Measurements from ENCODE around the gene ZDHHC14. TPM values are rescaled to one million over a fixed set of nuclear protein-coding genes. Genes with fewer than 3 reads are reported as not detected.

Gene ZDHHC14
- total RNA-seq, 1 donor from 2014 or later, result 12.7 TPM

Small RNA genes lying within 50 kb of the gene (microRNA-seq; reads per million reads assigned to microRNA genes)
- gene MIR3692, result not detected

Other genes starting within 250 kb of the ZDHHC14 start
- 19.4 TPM for gene TMEM242, start 57.7 kb upstream of the ZDHHC14 start, total RNA-seq

Measured in Right ventricle myocardium inferior (tissue), 1 donor.